Adrenal gland (tissue), 12 donors: ENCODE results near the gene ANKRD7. TPM values are rescaled to one million over a fixed set of nuclear protein-coding genes. Genes with fewer than 3 reads are reported as not detected.

Source experiments
- DNase-seq, 7 donors: peaks; one replicate each; pipeline ENCODE4 v3.0.0-alpha.2; 2019 to 2020
- H3K27ac ChIP-seq, 5 donors: fragments of 200-600 bp; sonication (generic) in 4 of 5; 1 replicate in 3 of 5; 2 replicates in 2 of 5; pipeline versions ENCODE4 v1.5.1 to v1.8.0; 2016 to 2020; ENCODE audit warnings: mild to moderate bottlenecking in 1 of 5
- H3K27me3 ChIP-seq: fragments of 200-600 bp; 2 replicates; pipeline ENCODE4 v1.8.0; 2021
- H3K36me3 ChIP-seq, 2 donors: fragments of 200-600 bp; replicated peaks in 1 of 2; 1 replicate in 1 of 2; 2 replicates in 1 of 2; pipeline versions ENCODE4 v1.5.1 to v1.8.0; 2018 to 2022
- H3K4me1 ChIP-seq, 2 donors: fragments of 200-600 bp; replicated peaks in 1 of 2; 1 replicate in 1 of 2; 2 replicates in 1 of 2; pipeline versions ENCODE4 v1.5.1 to v1.8.0; 2018 to 2021
- H3K4me3 ChIP-seq, 4 donors: fragments of 200-600 bp; sonication (generic) in 3 of 4; one replicate each; pipeline ENCODE4 v1.5.1; 2016 to 2018
- H3K9me3 ChIP-seq, 3 donors: fragments of 200-600 bp; sonication (generic) in 1 of 3; replicated peaks in 1 of 3; 1 replicate in 2 of 3; 2 replicates in 1 of 3; pipeline versions ENCODE4 v1.5.1 to v1.8.0; 2016 to 2021
- CTCF ChIP-seq, 6 experiments: fragments of 450-650 bp in 4 of 6; fragments of 200-600 bp in 2 of 6; sonication (generic) in 1 of 6; IDR thresholded peaks; 1 replicate in 5 of 6; 2 replicates in 1 of 6; pipeline versions ENCODE4 v1.5.1 to v1.8.0; 2016 to 2021; ENCODE audit warnings: antibody characterized with exemption in 6 of 6, mild to moderate bottlenecking in 2 of 6, moderate library complexity in 1 of 6
- POLR2A ChIP-seq, 2 donors: fragments of 450-650 bp; IDR thresholded peaks; one replicate each; pipeline ENCODE4 v1.6.1; 2017; ENCODE audit warnings: antibody characterized with exemption in 2 of 2, mild to moderate bottlenecking in 2 of 2, moderate library complexity in 1 of 2
- WGBS, 4 donors: extraction: QIAGEN DNeasy Blood & Tissue Kit in 2 of 4; methylation state at CpG; one replicate each; pipeline versions ENCODE4 v1.1.5 to v1.1.7; 2013 to 2017; 5-methylcytosine and 5-hydroxymethylcytosine counted together
- intact Hi-C, 2 donors: fragments of 100-400 bp; cut with DNase I; formaldehyde crosslinking; loops; one replicate each; pipeline versions ENCODE4 v1.14.1 to v1.15.0; 2022 to 2023
- polyA plus RNA-seq, 3 donors: library from polyadenylated mRNA; stranded (reverse); fragments of 200-250 nt in 2 of 3; fragments of 350-450 nt in 1 of 3; fragmentation: Illumina TruSeq in 1 of 3; extraction: RNeasy Lipid Tissue Mini Kit (QIAGEN cat#74804) in 1 of 3; gene quantifications; one replicate each; pipeline ENCODE4 v1.2.3, GENCODE V29; 2013 to 2014
- total RNA-seq, 9 donors: library from RNA; depleted of rRNA in 4 of 9; stranded (reverse); fragments of >200 nt in 4 of 9; fragments of 120-200 nt in 1 of 9; fragmentation: NEBNext Ultra II Directional in 1 of 9; extraction: Animal tissue kit (Norgen Biotek cat#: 25700) in 1 of 9; gene quantifications; one replicate each; pipeline versions ENCODE4 v1.1.0 to v1.2.4, GENCODE V29; 2013 to 2023
- donor health status: healthy with polysubstance abuse.
- donor health status: Bipolar disorder and iron deficiency.
- donor health status: DM: yes; HTN: yes; CAD: no.
- donor health status: DM: no; HTN: no; CAD: no.
- donor health status: DM: no; HTN: no; CAD: no.
- donor health status: DM: yes; HTN: yes; CAD: no.

The ANKRD7 gene
- total and polyA plus RNA-seq, 12 donors, result 0.48 to 9.4 (median 1.2) TPM; not detected in 1

- no peak for TF ChIP-seq CTCF (IDR thresholded peaks at IDR 0.05)
- peak in 1 of 2 donors; percentile 36 for TF ChIP-seq POLR2A (IDR thresholded peaks at IDR 0.05)
- H3K4me1 ChIP-seq, result no peaks in the 10 kb centered on the region
- DNase-seq, result peak; percentile 63 to 83 (median 70)
- H3K27ac ChIP-seq, result no peak overlapping the region
- peak overlapping the region in 2 of 4 donors; percentile 26 to 53 for H3K4me3 ChIP-seq
- peaks cover 4% of the 10 kb centered on the region for H3K27me3 ChIP-seq
- no peaks in the 10 kb centered on the region for H3K9me3 ChIP-seq
- WGBS, 4 donors, result 8 to 26% (median 12%) methylated on average over 34 to 49 of the region's 49 CpGs
- H3K36me3 ChIP-seq, result no peaks in the 10 kb centered on the region
- intact Hi-C loops, result no loop called here
These were observed 10.3 kb upstream of the ANKRD7 start for GRCh38 chr7:118214051-118214832.

GRCh38 chr7:118214833-118215182 lies 9.7 kb upstream of the ANKRD7 start:
- Histone ChIP-seq H3K36me3 (no peaks in the 10 kb centered on the region), H3K4me1 (no peaks in the 10 kb centered on the region), H3K4me3 (peak overlapping the region in 2 of 4 donors; percentile 26 to 53), H3K9me3 (no peaks in the 10 kb centered on the region), H3K27me3 (peaks cover 4% of the 10 kb centered on the region), H3K27ac (no peak overlapping the region)
- DNase-seq, result no peak
- WGBS, 4 donors, result 23 to 33% (median 29%) methylated on average over 3 of the region's 3 CpGs
- TF ChIP-seq CTCF (IDR thresholded peaks at IDR 0.05) (no peak), POLR2A (IDR thresholded peaks at IDR 0.05) (no peak)
- intact Hi-C loops, result no loop called here

GRCh38 chr7:118217210-118217619 lies 7.3 kb upstream of the ANKRD7 start:
- H3K4me3 ChIP-seq, result no peak overlapping the region
- H3K4me1 ChIP-seq, result no peaks in the 10 kb centered on the region
- 57 to 60% (median 58%) methylated on average over 1 of the region's 1 CpG for WGBS, 4 donors
- no peaks in the 10 kb centered on the region for H3K9me3 ChIP-seq
- TF ChIP-seq CTCF (IDR thresholded peaks at IDR 0.05), result no peak
- TF ChIP-seq POLR2A (IDR thresholded peaks at IDR 0.05), result no peak
- intact Hi-C loops, result no loop called here
- H3K27me3 ChIP-seq, result no peaks in the 10 kb centered on the region
- H3K27ac ChIP-seq, result no peak overlapping the region
- no peak for DNase-seq
- no peaks in the 10 kb centered on the region for H3K36me3 ChIP-seq

GRCh38 chr7:118218413-118219156 lies 5.9 kb upstream of the ANKRD7 start:
- intact Hi-C loops, result no loop called here
- H3K27ac ChIP-seq, result no peak overlapping the region
- WGBS, 4 donors, result 55 to 73% (median 63%) methylated on average over 8 of the region's 8 CpGs
- H3K9me3 ChIP-seq, result no peaks in the 10 kb centered on the region
- peak in 1 of 7 donors; percentile 10 for DNase-seq
- no peaks in the 10 kb centered on the region for H3K4me1 ChIP-seq
- TF ChIP-seq POLR2A (IDR thresholded peaks at IDR 0.05) (no peak), CTCF (IDR thresholded peaks at IDR 0.05) (no peak)
- no peaks in the 10 kb centered on the region for H3K27me3 ChIP-seq
- no peaks in the 10 kb centered on the region for H3K36me3 ChIP-seq
- no peak overlapping the region for H3K4me3 ChIP-seq
